HepG2 (cell line): ENCODE results near the gene SLC9A8. TPM values are rescaled to one million over a fixed set of nuclear protein-coding genes. Genes with fewer than 3 reads are reported as not detected.

Experiments used
- ATAC-seq: fragments of 200-7000 bp; cut with Tn5 transposase; 3 replicates; pipeline ENCODE4 v1.9.1; 2020; ENCODE audit warnings: mild to moderate bottlenecking, moderate library complexity
- BruUV-seq: library from RNA; stranded (reverse); fragments of 400-500 nt; replicated peaks from 2 replicates; lab custom pipeline; 2021; lab: Mats Ljungman, UMichigan
- CTCF ChIA-PET: fragments of 300-600 bp; formaldehyde crosslinking; extraction: SDS; loops from one replicate; lab custom pipeline; 2021; ENCODE audit warnings: low total read pairs, inconsistent platforms, low intra/inter-chr PET ratio; lab: Yijun Ruan, JAX
- POLR2A ChIA-PET: fragments of 350-600 bp; sonication (Branson Sonifier 250); formaldehyde crosslinking; loops from one replicate; lab custom pipeline; 2020; ENCODE audit warnings: antibody characterized with exemption, inconsistent platforms; lab: Yijun Ruan, JAX
- DNase-seq: peaks from one replicate; pipeline ENCODE4 v3.0.0-alpha.2; 2015; ENCODE audit warnings: low spot score
- FAIRE-seq: peaks from 3 replicates; lab custom pipeline; 2011; peaks lifted over from hg19 to GRCh38; lab: Jason Lieb, UNC
- H2AFZ ChIP-seq: one replicate; pipeline ENCODE4 v1.6.1; 2011; ENCODE audit warnings: low read length, inconsistent platforms
- H3K27ac ChIP-seq: fragments of 300-600 bp; 3 replicates; pipeline ENCODE4 v1.8.0; 2011; ENCODE audit warnings: mixed run types, mild to moderate bottlenecking, mixed read lengths, low read length, inconsistent platforms; ENCODE audit not compliant: insufficient read depth; ENCODE audit errors: extremely low read length
- H3K27me3 ChIP-seq, 2 experiments: fragments of 200-600 bp in 1 of 2; 2 replicates in 1 of 2; 3 replicates in 1 of 2; pipeline versions ENCODE4 v1.6.0 to v1.8.0; 2011; ENCODE audit warnings: low read length in 2 of 2, mild to moderate bottlenecking in 2 of 2, moderate library complexity in 2 of 2, inconsistent platforms in 1 of 2; ENCODE audit not compliant: insufficient read depth in 2 of 2, control insufficient read depth in 1 of 2
- H3K36me3 ChIP-seq, 2 experiments: fragments of 200-600 bp in 1 of 2; replicated peaks in 1 of 2; 2 replicates in 1 of 2; 3 replicates in 1 of 2; pipeline versions ENCODE4 v1.5.1 to v1.8.0; 2011; ENCODE audit warnings: low read length in 2 of 2, inconsistent platforms in 1 of 2; ENCODE audit not compliant: insufficient read depth in 2 of 2, control insufficient read depth in 1 of 2
- H3K4me1 ChIP-seq: 2 replicates; pipeline ENCODE4 v1.5.1; 2012; ENCODE audit warnings: low read length, inconsistent platforms; ENCODE audit not compliant: insufficient read depth
- H3K4me2 ChIP-seq: 2 replicates; pipeline ENCODE4 v1.6.0; 2011; ENCODE audit warnings: low read depth, low read length, inconsistent platforms
- H3K4me3 ChIP-seq, 3 experiments: fragments of 200-600 bp in 1 of 3; sonication (generic), shearing (Covaris generic) in 1 of 3; replicated peaks in 1 of 3; 2 replicates each; pipeline ENCODE4 v1.5.1; 2011 to 2016; ENCODE audit warnings: low read length in 3 of 3, inconsistent platforms in 2 of 3, low read depth in 2 of 3, mild to moderate bottlenecking in 2 of 3, control low read depth in 1 of 3, mixed read lengths in 1 of 3; ENCODE audit not compliant: insufficient read depth in 1 of 3
- H3K79me2 ChIP-seq: one replicate; pipeline ENCODE4 v1.6.1; 2011; ENCODE audit warnings: low read length, inconsistent platforms; ENCODE audit not compliant: insufficient read depth
- H3K9ac ChIP-seq: 2 replicates; pipeline ENCODE4 v1.6.0; 2011; ENCODE audit warnings: mild to moderate bottlenecking, low read depth, low read length, inconsistent platforms; ENCODE audit not compliant: insufficient read depth
- H3K9me3 ChIP-seq: 2 replicates; pipeline ENCODE4 v1.5.1; 2012; ENCODE audit warnings: mild to moderate bottlenecking, low read length
- H4K20me1 ChIP-seq: 2 replicates; pipeline ENCODE4 v1.6.0; 2011; ENCODE audit warnings: inconsistent platforms, mild to moderate bottlenecking, low read length, moderate library complexity; ENCODE audit not compliant: insufficient read depth
- ARNTL ChIP-seq: sonication (generic); formaldehyde crosslinking; IDR thresholded peaks from 2 replicates; pipeline ENCODE4 v1.4.0; 2020; ENCODE audit warnings: mild to moderate bottlenecking, missing genetic modification reagents
- HMG20B ChIP-seq: conservative IDR thresholded peaks from 2 replicates; pipeline ENCODE4 v1.6.1; 2016; ENCODE audit warnings: missing genetic modification reagents, missing compliant biosample characterization
- KDM6A ChIP-seq: IDR thresholded peaks from 2 replicates; pipeline ENCODE4 v1.6.1; 2016; ENCODE audit warnings: low read depth
- KMT2A ChIP-seq: sonication (generic); formaldehyde crosslinking; IDR thresholded peaks from 2 replicates; pipeline ENCODE4 v1.4.0; 2020; ENCODE audit warnings: missing genetic modification reagents
- NFYC ChIP-seq: IDR thresholded peaks from 2 replicates; pipeline ENCODE4 v1.6.1; 2016; ENCODE audit warnings: missing genetic modification reagents, missing compliant biosample characterization
- POLR2G ChIP-seq: fragments of 200-400 bp; formaldehyde crosslinking; IDR thresholded peaks from 2 replicates; pipeline ENCODE4 v1.6.1; 2018; ENCODE audit warnings: mild to moderate bottlenecking, low read depth, low read length, moderate library complexity
- PRDM4 ChIP-seq: sonication (generic); formaldehyde crosslinking; IDR thresholded peaks from 2 replicates; pipeline ENCODE4 v1.9.0; 2021; ENCODE audit warnings: missing genetic modification reagents, borderline replicate concordance
- REXO4 ChIP-seq: sonication (generic); formaldehyde crosslinking; IDR thresholded peaks from 2 replicates; pipeline ENCODE4 v1.8.0; 2022; ENCODE audit warnings: missing genetic modification reagents, mild to moderate bottlenecking, borderline replicate concordance
- SAP130 ChIP-seq: IDR thresholded peaks from 2 replicates; pipeline ENCODE4 v1.6.1; 2016; ENCODE audit warnings: low read depth
- ZFP82 ChIP-seq: sonication (generic); formaldehyde crosslinking; IDR thresholded peaks from 2 replicates; pipeline ENCODE4 v1.5.1; 2020; ENCODE audit warnings: mild to moderate bottlenecking, missing genetic modification reagents, borderline replicate concordance
- ZMYM2 ChIP-seq: sonication (generic); formaldehyde crosslinking; IDR thresholded peaks from 2 replicates; pipeline ENCODE4 v1.8.0; 2022; ENCODE audit warnings: mild to moderate bottlenecking, missing genetic modification reagents
- ZNF558 ChIP-seq: sonication (generic); formaldehyde crosslinking; IDR thresholded peaks from 2 replicates; pipeline ENCODE4 v1.9.0; 2022; ENCODE audit warnings: mild to moderate bottlenecking, missing genetic modification reagents, borderline replicate concordance
- ZNF562 ChIP-seq: sonication (generic); formaldehyde crosslinking; IDR thresholded peaks from 2 replicates; pipeline ENCODE4 v1.8.0; 2022; ENCODE audit warnings: missing genetic modification reagents, borderline replicate concordance
- ZNF784 ChIP-seq: sonication (generic); formaldehyde crosslinking; IDR thresholded peaks from 2 replicates; pipeline ENCODE4 v1.5.1; 2020; ENCODE audit warnings: missing genetic modification reagents, mild to moderate bottlenecking, borderline replicate concordance
- WGBS: methylation state at CpG from one replicate; pipeline ENCODE4 v1.1.6; 2017; ENCODE audit warnings: low lambda C conversion rate; 5-methylcytosine and 5-hydroxymethylcytosine counted together
- in situ Hi-C: cut with HindIII; loops from 2 replicates; pipeline ENCODE4 v1.10.0; 2017; ENCODE audit warnings: low pct_unique_long_range_greater_than_20kb; ENCODE audit not compliant: extremely low pct_ligation_motif_present
- intact Hi-C: fragments of 100-400 bp; cut with micrococcal nuclease; formaldehyde crosslinking; loops from one replicate; pipeline ENCODE4 v1.10.0; 2022; ENCODE audit not compliant: unreplicated experiment
- polyA plus RNA-seq, 8 experiments: library from polyadenylated mRNA; depleted of rRNA in 3 of 8; stranded (reverse) in 7 of 8; unstranded in 1 of 8; fragments of >200 nt; fragmentation: Illumina TruSeq in 4 of 8; extraction: Trizol in 4 of 8; gene quantifications; 2 replicates each; pipeline versions ENCODE4 v1.2.1 to v1.2.3, GENCODE V29; 2011 to 2016; ENCODE audit warnings: low read depth in 4 of 8, missing spikeins in 1 of 8, mixed read lengths in 1 of 8; ENCODE audit not compliant: insufficient read depth in 1 of 8
- total RNA-seq, 5 experiments: library from RNA; depleted of rRNA; stranded (reverse); fragments of >200 nt; fragmentation: Illumina TruSeq; extraction: Trizol; gene quantifications; 2 replicates each; pipeline ENCODE4 v1.2.3, GENCODE V29; 2016; ENCODE audit warnings: low read depth in 1 of 5

The SLC9A8 gene
- total and polyA plus RNA-seq, 2 of the 13 experiments (the other 11 are each of a cell fraction or from before 2014, with no cell fraction given) = 4.1 to 7.4 TPM

- Histone ChIP-seq H3K9ac (no peak overlapping the region), H3K27me3 (no peaks in the 10 kb centered on the region), H3K4me1 (no peaks in the 10 kb centered on the region), H3K4me2 (no peak overlapping the region), H3K79me2 (no peaks in the 10 kb centered on the region), H3K9me3 (0 out of 2 replicates have a peak, but pooled peaks cover 5% of the 10 kb centered on the region), H3K36me3 (peaks cover 7 to 11% of the 10 kb centered on the region in 2 experiments), H4K20me1 (no peaks in the 10 kb centered on the region), H3K4me3 (no peak overlapping the region), H3K27ac (no peak overlapping the region), H2AFZ (no peak overlapping the region)
- FAIRE-seq (no peak), DNase-seq (no peak), ATAC-seq (no peak)
- BruUV-seq = no TSS peak
- 85% methylated on average over 3 of the region's 3 CpGs for WGBS
- in situ Hi-C loops (no loop called here), intact Hi-C loops (no loop called here)
- CTCF ChIA-PET = interaction anchor here (8.7 kb wide), 1 partner anchor 233 kb away, joined by 134 read pairs; no protein-coding TSS in a partner anchor
- POLR2A ChIA-PET = no interaction called here
- no peak for TF ChIP-seq KMT2A (CRISPR knock-in tag)
- no peak for TF ChIP-seq ZNF562 (CRISPR knock-in tag)
- TF ChIP-seq KDM6A = no peak
- no peak for TF ChIP-seq PRDM4 (CRISPR knock-in tag)
- no peak for TF ChIP-seq ZFP82 (CRISPR knock-in tag)
- TF ChIP-seq ZNF784 = no peak
- no peak for TF ChIP-seq ARNTL
- TF ChIP-seq ZNF558 = no peak
- no peak for TF ChIP-seq ZMYM2 (CRISPR knock-in tag)
- no peak for TF ChIP-seq HMG20B (CRISPR knock-in tag)
- no peak for TF ChIP-seq POLR2G
- TF ChIP-seq SAP130 (CRISPR knock-in tag) = no peak
- no peak for TF ChIP-seq NFYC (CRISPR knock-in tag)
- no peak for TF ChIP-seq REXO4
- TF ChIP-seq, all 625 proteins: peak for 0
Measured at GRCh38 chr20:49843139-49843538, 30.5 kb downstream of the SLC9A8 start.
